Spleen (tissue), 11 donors: Measurements from ENCODE around the gene MT3. TPM values are rescaled to one million over a fixed set of nuclear protein-coding genes. Genes with fewer than 3 reads are reported as not detected.
A peak's percentile ranks its signal among the peaks of the same experiment; 100 is the strongest.

ENCODE experiments used
- DNase-seq: peaks from one replicate; pipeline ENCODE4 v3.0.0-alpha.2; 2020
- H3K27ac ChIP-seq, 8 donors: fragments of 200-600 bp; sonication (generic) in 7 of 8; 1 replicate in 4 of 8; 2 replicates in 4 of 8; pipeline versions ENCODE4 v1.5.0 to v1.8.0; 2016 to 2021; ENCODE audit warnings: inconsistent platforms in 4 of 8, mild to moderate bottlenecking in 4 of 8, moderate library complexity in 1 of 8
- H3K27me3 ChIP-seq, 7 donors: fragments of 200-600 bp; sonication (generic) in 6 of 7; replicated peaks in 1 of 7; 1 replicate in 4 of 7; 2 replicates in 3 of 7; pipeline versions ENCODE4 v1.5.0 to v1.8.0; 2016 to 2021; ENCODE audit warnings: inconsistent platforms in 3 of 7, mild to moderate bottlenecking in 1 of 7
- H3K36me3 ChIP-seq, 6 donors: fragments of 200-600 bp; sonication (generic) in 5 of 6; 1 replicate in 4 of 6; 2 replicates in 2 of 6; pipeline versions ENCODE4 v1.5.0 to v1.8.0; 2016 to 2021; ENCODE audit warnings: inconsistent platforms in 2 of 6
- H3K4me1 ChIP-seq, 6 donors: fragments of 200-600 bp; sonication (generic) in 5 of 6; 1 replicate in 3 of 6; 2 replicates in 3 of 6; pipeline versions ENCODE4 v1.5.0 to v1.8.0; 2016 to 2021; ENCODE audit warnings: inconsistent platforms in 3 of 6
- H3K4me3 ChIP-seq, 8 donors: fragments of 200-600 bp; sonication (generic) in 7 of 8; 1 replicate in 4 of 8; 2 replicates in 4 of 8; pipeline versions ENCODE4 v1.5.0 to v1.8.0; 2016 to 2021; ENCODE audit warnings: inconsistent platforms in 4 of 8, mild to moderate bottlenecking in 4 of 8, moderate library complexity in 2 of 8
- H3K9me3 ChIP-seq, 8 donors: fragments of 200-600 bp; sonication (generic) in 7 of 8; 1 replicate in 4 of 8; 2 replicates in 4 of 8; pipeline versions ENCODE4 v1.5.0 to v1.8.0; 2016 to 2021; ENCODE audit warnings: inconsistent platforms in 4 of 8
- POLR2A ChIP-seq, 3 donors: fragments of 450-650 bp; IDR thresholded peaks; one replicate each; pipeline ENCODE4 v1.5.1; 2017; ENCODE audit warnings: antibody characterized with exemption in 3 of 3, mild to moderate bottlenecking in 1 of 3
- POLR2AphosphoS5 ChIP-seq, 3 donors: sonication (generic); formaldehyde crosslinking; IDR thresholded peaks; one replicate each; pipeline ENCODE4 v1.5.1; 2017; ENCODE audit warnings: antibody characterized with exemption in 3 of 3
- WGBS, 5 donors: extraction: QIAGEN DNeasy Blood & Tissue Kit in 3 of 5; methylation state at CpG; one replicate each; pipeline versions ENCODE4 v1.1.5 to v1.1.7; 2013 to 2018; 5-methylcytosine and 5-hydroxymethylcytosine counted together
- intact Hi-C: fragments of 100-400 bp; cut with DNase I; formaldehyde crosslinking; loops from one replicate; pipeline ENCODE4 v1.15.0; 2023; ENCODE audit warnings: low total_unique reads
- polyA plus RNA-seq, 3 donors: library from polyadenylated mRNA; stranded (reverse); fragments of 200-250 nt; gene quantifications; one replicate each; pipeline ENCODE4 v1.2.1, GENCODE V29; 2013
- total RNA-seq, 7 donors: library from RNA; depleted of rRNA in 3 of 7; stranded (reverse); fragments of >200 nt in 3 of 7; fragmentation: NEBNext Ultra II Directional in 4 of 7; extraction: Animal tissue kit (Norgen Biotek cat#: 25700) in 4 of 7; gene quantifications; one replicate each; pipeline versions ENCODE4 v1.1.0 to v1.2.1, GENCODE V29; 2016 to 2021
- TF ChIP-seq, protein P1 (sequence below), 11 experiments: fragments of 200-600 bp in 7 of 11; fragments of 450-650 bp in 4 of 11; sonication (generic) in 4 of 11; IDR thresholded peaks in 8 of 11; conservative IDR thresholded peaks in 3 of 11; 1 replicate in 7 of 11; 2 replicates in 4 of 11; pipeline versions ENCODE4 v1.4.0 to v1.8.0; 2016 to 2021; ENCODE audit warnings: antibody characterized with exemption in 11 of 11, inconsistent platforms in 4 of 11, mild to moderate bottlenecking in 1 of 11
- donor health status: healthy with polysubstance abuse.
- donor health status: DM: no; HTN: no; CAD: no; lungs with moderate emphysema.
- donor health status: DM: no; HTN: no; CAD: no.
- donor health status: Bipolar disorder and iron deficiency.
- donor health status: healthy.
- donor health status: DM: no; HTN: no; CAD: no.
- donor health status: DM: yes; HTN: yes; CAD: no.

MT3 gene
- total and polyA plus RNA-seq, 10 donors, result 0.77 to 11.5 (median 1.5) TPM; not detected in 7

DNA sequence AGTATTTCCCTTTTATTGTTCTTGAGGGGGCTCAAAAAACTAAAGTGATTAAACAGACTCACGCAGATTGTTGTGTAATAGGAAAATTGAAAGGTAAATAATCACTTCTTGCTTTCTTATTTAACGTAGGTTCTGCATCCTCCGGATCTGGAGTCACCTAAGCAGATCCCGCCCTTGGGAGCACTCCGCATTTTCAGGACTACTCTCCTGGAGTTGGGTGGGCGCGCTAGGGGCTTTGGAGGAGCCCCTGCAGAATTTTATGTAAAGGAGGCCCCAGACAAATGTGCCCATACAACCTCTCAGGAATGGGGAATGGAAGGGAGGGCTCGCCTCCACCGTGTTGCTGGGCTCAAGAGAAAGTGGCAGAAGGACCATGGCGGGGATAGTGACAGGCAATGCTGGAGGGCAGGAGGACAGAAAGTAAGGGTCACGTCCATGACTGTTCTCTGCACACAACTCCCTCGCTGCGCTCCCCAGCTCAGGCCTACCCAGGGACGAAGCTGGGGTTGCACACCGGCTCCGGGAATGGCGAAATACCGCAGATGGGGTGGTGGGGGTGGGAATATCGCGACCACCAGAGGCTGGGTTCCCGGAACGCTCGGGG is 27.4 kb downstream of the MT3 start:
- 39 to 52% (median 46%) methylated on average over 21 to 23 of the region's 23 CpGs for WGBS, 5 donors
- intact Hi-C loops, result no loop called here
- Histone ChIP-seq H3K27ac (peak overlapping the region in 6 of 8 donors; percentile 21 to 62 (median 39)), H3K27me3 (peaks cover 0 to 31% (median 11%) of the 10 kb centered on the region in 7 donors), H3K9me3 (no peaks in the 10 kb centered on the region), H3K4me1 (peaks cover 0 to 17% (median 12%) of the 10 kb centered on the region in 6 donors), H3K4me3 (peak overlapping the region in 7 of 8 donors; percentile 29 to 64 (median 40)), H3K36me3 (no peaks in the 10 kb centered on the region)
- TF ChIP-seq POLR2AphosphoS5 (IDR thresholded peaks at IDR 0.05), result no peak
- TF ChIP-seq, protein P1, sequence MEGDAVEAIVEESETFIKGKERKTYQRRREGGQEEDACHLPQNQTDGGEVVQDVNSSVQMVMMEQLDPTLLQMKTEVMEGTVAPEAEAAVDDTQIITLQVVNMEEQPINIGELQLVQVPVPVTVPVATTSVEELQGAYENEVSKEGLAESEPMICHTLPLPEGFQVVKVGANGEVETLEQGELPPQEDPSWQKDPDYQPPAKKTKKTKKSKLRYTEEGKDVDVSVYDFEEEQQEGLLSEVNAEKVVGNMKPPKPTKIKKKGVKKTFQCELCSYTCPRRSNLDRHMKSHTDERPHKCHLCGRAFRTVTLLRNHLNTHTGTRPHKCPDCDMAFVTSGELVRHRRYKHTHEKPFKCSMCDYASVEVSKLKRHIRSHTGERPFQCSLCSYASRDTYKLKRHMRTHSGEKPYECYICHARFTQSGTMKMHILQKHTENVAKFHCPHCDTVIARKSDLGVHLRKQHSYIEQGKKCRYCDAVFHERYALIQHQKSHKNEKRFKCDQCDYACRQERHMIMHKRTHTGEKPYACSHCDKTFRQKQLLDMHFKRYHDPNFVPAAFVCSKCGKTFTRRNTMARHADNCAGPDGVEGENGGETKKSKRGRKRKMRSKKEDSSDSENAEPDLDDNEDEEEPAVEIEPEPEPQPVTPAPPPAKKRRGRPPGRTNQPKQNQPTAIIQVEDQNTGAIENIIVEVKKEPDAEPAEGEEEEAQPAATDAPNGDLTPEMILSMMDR (IDR thresholded peaks at IDR 0.05 in 8 of 11, conservative IDR thresholded peaks at IDR 0.05 in 3 of 11), result no peak
- no peak for TF ChIP-seq POLR2A (IDR thresholded peaks at IDR 0.05)
- DNase-seq, result no peak

DNA sequence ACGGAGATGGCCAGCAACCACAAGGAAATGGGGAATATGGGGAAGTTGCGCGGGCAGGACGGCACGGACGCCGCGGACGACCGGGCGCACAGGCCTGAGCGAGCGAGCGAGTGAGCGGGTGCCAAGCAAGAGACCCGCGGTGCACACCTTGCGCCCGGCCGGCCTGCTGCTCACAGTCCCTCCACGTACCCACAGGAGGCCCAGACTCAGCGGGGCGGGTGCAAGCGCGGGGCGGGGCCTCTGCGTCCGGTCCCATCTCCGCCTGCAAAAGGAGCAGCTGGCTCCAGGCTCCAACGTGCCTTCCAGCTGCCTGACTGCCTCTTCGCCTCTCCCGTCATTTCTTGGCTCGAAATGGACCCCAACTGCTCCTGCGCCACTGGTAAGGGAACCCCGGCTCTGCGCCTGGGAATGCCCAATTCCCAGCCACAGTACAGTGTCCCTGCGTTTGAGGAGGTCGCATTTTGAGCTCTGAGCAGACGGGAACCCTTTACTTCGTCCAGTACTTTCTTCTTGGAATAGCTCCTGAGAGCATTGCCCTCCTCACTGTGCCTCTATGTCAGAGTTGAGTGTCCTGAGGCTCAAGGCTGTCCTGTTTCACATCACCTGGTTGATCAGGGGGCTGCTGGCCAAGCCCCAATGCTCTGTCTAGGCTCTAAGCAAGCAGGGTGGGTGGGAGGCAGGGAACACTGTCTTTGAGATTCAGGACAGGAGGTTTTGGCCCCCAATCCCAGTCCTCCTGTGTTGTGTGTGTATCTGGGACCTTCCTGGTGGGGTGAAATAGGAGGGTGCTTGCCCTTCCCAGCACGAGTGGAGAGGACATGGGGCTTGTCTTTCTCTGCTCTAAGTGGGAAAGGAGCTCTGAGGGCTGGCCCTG is 28.1 kb downstream of the MT3 start:
- no peaks in the 10 kb centered on the region for H3K36me3 ChIP-seq
- intact Hi-C loops, result no loop called here
- H3K27me3 ChIP-seq, result peaks cover 0 to 31% (median 11%) of the 10 kb centered on the region in 7 donors
- H3K27ac ChIP-seq, result peak overlapping the region in 6 of 8 donors; percentile 21 to 62 (median 39)
- 4 to 15% (median 6%) methylated on average over 27 to 41 of the region's 41 CpGs for WGBS, 5 donors
- H3K4me3 ChIP-seq, result peak overlapping the region in 7 of 8 donors; percentile 29 to 64 (median 40)
- TF ChIP-seq, protein P1 (IDR thresholded peaks at IDR 0.05 in 8 of 11, conservative IDR thresholded peaks at IDR 0.05 in 3 of 11), result peak in 1 of 11 experiments; percentile 6
- TF ChIP-seq POLR2AphosphoS5 (IDR thresholded peaks at IDR 0.05) (peak; percentile 55 to 81 (median 77)), POLR2A (IDR thresholded peaks at IDR 0.05) (no peak)
- DNase-seq, result peak; percentile 85
- no peaks in the 10 kb centered on the region for H3K9me3 ChIP-seq
- peaks cover 0 to 14% (median 11%) of the 10 kb centered on the region in 6 donors for H3K4me1 ChIP-seq

DNA sequence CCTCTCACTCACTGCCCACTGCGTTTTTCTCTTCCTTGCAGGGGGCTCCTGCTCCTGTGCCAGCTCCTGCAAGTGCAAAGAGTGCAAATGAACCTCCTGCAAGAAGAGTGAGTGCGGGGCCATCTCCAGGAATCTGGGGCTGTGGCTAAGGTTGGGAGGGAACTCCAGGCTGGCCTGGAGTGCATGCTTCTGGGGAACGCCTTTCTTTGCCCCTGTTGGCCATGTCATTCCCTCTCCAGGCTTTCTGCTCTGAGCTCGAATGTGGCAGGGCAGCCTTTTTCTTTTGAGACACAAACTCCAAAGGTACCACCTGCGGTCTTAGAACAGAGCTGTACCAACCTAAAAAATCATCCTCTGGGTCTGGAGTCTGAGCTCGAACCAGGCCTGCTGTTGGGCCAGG is 28.8 kb downstream of the MT3 start:
- Histone ChIP-seq H3K27me3 (peaks cover 0 to 31% (median 11%) of the 10 kb centered on the region in 7 donors), H3K36me3 (no peaks in the 10 kb centered on the region), H3K4me3 (peak overlapping the region in 1 of 8 donors; percentile 64), H3K27ac (no peak overlapping the region), H3K4me1 (peaks cover 0 to 14% (median 11%) of the 10 kb centered on the region in 6 donors), H3K9me3 (no peaks in the 10 kb centered on the region)
- 48 to 77% (median 60%) methylated on average over 6 of the region's 6 CpGs for WGBS, 5 donors
- no peak for DNase-seq
- intact Hi-C loops, result no loop called here
- TF ChIP-seq, protein P1 (IDR thresholded peaks at IDR 0.05 in 8 of 11, conservative IDR thresholded peaks at IDR 0.05 in 3 of 11), result no peak
- TF ChIP-seq POLR2A (IDR thresholded peaks at IDR 0.05), result no peak
- no peak for TF ChIP-seq POLR2AphosphoS5 (IDR thresholded peaks at IDR 0.05)
